NCI-H2196 (cell line): ENCODE data around the gene RALGPS1.
"Not testable (repeated sequence)": the region's sequence is repeated elsewhere in the genome, so short reads cannot be mapped to it uniquely, and the experiment has no call there.

ENCODE experiments used
- DNase-seq: peaks from one replicate; lab custom pipeline; 2025; ENCODE audit not compliant: unreplicated experiment; lab: John Stamatoyannopoulos, UW

Gene RALGPS1

DNA sequence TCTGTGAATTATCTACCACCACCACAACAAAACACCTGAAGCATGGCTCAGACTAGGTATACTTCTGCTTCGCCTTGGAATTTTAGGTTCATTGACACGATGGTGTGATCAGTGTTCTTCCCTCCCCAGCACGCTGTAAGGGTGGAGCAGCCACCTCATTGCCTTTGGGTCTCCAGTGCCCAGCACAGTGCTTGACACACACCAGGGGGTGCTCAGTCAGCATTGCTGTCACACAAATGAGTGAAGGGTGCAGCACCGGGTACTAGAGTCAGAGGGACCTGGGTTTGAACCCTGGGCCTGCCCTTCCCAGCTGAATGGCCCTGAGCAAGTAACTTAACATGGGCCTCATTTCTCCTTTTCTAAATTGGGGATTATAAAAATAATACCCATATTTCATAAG, 217.8 kb downstream of the RALGPS1 start:
- DNase-seq, result no peak

DNA sequence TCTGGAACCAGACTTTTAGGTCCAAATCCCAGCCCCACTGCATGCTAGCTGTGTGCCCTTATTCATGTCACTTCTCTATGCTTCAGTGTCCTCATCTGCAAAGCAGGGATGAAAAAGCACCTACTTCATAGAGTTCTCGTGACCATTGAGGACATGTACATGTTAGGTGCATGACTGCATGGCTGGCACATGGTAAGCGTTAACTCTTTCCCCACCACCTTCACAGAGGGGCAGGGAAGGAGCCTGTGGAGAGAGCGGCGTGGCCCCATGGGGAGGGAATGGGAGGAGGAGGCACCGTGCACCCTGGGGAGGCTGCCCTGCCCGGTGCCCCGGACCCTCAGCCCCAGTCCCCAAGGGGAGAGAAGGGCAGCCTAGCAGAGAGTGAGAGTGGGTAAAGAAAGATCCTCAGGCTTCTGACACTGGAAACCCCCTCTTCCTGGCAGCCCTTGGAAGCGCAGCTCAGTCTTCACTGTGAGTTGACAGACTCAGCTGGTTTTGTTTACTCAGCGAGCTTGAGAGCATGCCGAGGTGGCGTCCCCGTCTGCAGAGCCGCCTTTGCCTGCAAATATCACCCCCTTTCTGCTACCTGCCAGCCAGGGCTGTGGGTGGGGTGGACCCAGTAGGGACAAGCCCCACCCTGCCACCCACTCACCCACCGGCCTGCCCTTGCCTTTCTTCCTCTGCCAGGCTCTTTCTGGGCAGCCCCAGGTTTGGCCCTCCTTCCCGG, 218.5 kb downstream of the RALGPS1 start:
- peak; percentile 30 for DNase-seq

DNA sequence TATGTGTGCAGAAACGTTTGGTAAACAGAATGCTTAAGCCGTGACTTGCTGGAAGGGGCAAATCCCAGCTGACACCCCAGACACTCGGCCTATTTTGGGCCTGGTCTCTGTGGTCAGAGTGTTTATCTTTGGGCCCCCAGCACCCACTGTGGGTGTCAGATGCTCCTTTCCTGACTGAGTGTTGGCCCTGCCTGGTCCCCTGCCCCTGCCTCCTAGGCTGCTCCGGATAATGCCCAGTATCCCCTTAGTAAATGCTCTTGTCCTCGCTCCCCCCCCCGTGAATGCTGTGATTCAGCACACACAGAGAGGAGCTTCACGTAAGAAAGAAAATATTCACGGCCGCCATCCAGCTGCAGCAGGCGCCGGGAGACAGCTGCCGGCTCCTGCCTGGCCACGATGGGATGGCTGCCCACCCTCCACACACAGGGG, 219.2 kb downstream of the RALGPS1 start:
- DNase-seq, result no peak

- DNase-seq, result no peak
Observed at GRCh38 chr9:127135056-127135745, 220.6 kb downstream of the RALGPS1 start.

GRCh38 chr9:127136081-127136879, 221.7 kb downstream of the RALGPS1 start:
- DNase-seq, result no peak

DNA sequence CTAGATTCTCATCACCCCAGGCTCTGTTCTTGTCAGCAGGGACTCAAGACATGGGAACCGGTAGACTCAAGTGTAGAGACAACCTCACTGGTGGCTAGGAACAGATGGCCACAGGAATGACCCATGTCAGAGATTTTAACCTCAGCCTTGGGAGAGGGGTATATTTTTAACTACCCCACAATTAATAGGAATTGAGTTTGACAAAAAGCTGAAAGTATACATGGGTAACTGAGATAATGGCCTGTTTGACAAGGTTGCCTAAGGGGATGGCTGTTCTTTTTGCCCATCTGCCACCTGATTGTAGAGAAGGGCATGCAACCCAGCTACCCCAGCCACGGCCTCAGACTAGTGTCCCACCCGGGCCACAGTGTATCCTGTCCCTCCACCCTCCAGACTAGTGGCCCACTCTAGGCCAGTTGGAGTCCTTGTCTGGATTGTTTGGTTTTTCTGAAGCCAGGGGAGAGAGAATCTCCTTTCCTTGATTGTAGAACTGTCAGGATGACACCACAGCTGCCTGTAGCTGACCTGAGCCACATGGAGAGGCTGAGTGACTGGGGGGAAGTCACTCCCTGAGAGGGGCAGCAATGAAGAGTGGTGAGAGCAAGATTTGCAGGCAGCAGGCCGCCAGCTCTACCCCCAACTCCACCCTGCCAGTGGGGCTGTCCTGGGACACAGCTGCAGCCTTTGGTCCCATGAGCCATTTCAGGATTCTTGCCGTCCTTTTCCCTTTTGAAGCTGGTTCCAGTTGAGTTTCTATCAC, 222.5 kb downstream of the RALGPS1 start:
- DNase-seq, result no peak

GRCh38 chr9:127137640-127138360, 223.2 kb downstream of the RALGPS1 start:
- no peak for DNase-seq

DNA sequence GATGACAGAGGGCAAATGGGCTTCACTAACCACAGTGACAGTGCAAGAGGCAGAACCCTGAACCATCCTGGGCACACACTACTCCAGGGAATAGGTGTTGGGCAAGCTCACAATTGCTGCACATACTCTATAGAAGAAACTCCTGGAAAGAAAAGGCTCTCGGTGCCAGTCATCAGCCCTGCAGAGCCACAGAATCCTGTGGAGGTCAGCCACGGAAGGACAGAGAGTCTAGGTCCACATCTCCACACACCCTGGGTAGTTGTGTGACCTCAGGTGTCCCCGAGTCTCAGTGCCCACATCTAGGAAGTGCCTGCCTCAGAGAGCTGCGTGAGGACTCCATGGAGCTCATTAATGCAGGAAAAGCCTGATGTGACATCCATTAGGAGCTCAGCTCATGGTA, 223.9 kb downstream of the RALGPS1 start:
- DNase-seq, result no peak

- DNase-seq, result no peak
Observed at GRCh38 chr9:127139071-127139731, 224.6 kb downstream of the RALGPS1 start.

DNA sequence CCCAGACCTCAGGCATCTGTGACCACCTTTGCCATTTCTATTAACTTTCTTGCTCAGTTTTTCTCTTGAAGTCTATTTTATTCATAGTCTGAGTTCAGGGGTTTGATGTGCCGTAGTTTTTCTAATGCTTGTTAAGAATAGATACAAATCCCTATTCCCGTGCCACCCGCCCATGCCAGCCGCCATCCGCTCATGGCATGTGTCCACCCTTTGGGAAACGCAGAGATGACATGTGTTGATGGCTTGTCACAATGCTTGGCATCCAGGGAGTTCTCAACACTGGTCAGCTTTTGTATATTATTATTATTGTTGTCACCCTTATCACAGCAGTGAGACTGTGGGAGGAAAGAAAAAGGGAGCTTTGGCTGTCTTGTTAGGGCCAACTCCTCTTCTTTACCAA, 225.2 kb downstream of the RALGPS1 start:
- no peak for DNase-seq

DNA sequence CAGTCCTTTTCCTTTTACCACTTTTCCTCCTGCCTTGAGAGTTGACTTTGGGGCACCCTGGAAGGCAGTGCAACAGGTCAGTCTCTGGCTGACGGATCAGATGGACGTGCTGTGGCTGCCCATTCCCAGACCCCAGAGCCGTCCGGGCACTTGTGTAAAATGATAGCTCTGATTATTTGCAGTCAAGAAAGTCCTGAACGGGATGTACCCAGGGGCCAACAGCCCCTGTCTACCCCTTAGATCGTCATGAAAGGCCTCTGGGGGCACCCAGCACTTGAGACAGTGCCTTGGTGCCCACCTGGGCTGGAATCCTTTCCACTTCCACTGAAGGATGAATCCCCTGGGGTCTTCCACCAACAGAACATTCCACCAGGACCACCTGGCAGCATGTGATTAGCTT, 225.6 kb downstream of the RALGPS1 start:
- no peak for DNase-seq

DNA sequence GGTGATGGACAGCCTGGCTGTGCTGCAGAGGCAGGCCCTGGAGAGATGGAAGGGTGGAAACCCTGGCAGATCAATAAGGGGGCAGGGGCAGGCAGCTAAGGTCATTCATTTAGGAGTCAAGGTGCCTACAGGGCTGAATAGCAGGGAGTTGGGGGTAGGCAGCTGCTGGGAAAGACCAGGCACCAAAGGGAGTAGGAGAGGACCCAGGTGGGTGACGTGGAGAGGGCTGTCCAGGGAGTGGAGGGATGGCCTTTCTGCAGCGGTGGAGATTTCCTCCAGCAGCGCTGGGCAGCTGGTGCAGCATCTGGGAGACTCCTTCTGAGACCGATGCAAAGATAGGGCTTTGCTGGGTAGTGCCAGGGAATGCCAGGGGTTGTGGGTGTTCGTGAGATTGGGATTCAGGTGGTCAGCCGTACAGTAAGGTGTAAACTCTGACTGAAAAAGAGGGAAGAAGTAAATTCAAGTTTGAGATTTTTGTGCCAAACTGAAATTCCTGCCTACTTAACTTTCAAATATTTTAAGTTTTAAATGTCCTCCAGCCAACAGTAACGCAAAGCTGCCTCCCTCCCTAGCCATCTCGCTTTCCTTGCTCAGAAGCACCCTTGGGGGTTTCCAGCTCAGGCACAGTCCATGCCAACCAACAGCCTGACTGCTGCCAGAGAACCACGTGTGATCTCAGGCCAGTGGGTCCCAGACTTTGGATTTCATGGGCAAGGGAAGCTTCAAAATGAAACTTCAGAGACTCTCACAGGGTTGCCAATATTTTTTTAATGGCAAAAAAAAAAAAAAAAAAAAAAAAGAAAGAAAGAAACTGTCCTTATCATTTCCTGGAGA, 226.5 kb downstream of the RALGPS1 start:
- DNase-seq, result no peak

- no peak for DNase-seq
Observed at GRCh38 chr9:127142291-127142690, 227.7 kb downstream of the RALGPS1 start.

DNA sequence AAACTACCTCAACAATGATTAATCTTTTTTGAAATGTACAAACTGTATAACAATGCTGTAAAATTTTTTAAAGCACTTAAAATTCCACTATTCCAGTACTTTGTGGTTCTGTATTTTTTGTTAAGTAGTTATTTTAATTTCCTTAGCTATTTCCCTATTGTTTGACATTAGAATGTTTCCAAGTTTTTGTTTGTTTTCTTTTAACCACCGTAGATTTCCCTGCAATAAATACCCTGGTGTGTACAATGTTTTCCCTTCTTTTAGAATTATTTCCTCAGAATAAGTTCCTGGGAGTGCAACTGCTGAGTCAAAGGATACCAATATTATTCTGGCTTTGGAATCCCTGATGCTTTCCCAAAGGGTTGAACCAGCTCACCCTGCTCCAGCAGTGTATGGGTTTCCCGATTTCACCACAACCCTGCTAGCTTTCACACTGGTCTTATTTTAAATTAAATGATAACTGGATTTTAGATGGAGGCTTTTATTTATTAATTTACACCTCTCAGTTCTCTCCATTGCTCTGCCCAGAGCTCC, 228.4 kb downstream of the RALGPS1 start:
- DNase-seq, result no peak

DNA sequence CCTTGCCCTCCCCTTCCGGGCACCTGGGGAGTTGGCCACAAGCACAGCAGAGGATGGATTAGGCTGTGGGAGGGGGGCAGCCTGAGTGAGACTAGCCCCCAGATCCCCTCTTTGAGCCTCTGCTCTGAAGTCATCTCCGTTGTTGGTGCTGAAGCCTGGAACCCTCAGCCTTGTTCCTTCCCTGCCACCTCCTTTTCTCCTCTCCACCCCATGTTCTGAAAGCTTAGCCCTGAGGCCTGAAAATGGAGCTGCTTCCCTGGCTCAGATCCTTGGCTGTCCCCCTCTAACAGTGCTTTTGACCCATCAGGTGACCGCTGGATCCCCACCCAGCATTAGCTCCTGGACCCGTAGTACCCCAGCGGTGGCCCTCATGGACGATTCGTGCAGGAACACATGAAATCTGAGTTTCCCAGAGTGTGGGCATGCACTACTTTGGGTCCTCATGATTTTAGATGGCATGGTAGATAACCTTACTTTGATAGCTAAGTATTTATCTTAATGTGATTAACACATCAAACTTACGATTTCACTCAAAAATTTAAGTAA, 229.4 kb downstream of the RALGPS1 start:
- DNase-seq, result no peak

DNA sequence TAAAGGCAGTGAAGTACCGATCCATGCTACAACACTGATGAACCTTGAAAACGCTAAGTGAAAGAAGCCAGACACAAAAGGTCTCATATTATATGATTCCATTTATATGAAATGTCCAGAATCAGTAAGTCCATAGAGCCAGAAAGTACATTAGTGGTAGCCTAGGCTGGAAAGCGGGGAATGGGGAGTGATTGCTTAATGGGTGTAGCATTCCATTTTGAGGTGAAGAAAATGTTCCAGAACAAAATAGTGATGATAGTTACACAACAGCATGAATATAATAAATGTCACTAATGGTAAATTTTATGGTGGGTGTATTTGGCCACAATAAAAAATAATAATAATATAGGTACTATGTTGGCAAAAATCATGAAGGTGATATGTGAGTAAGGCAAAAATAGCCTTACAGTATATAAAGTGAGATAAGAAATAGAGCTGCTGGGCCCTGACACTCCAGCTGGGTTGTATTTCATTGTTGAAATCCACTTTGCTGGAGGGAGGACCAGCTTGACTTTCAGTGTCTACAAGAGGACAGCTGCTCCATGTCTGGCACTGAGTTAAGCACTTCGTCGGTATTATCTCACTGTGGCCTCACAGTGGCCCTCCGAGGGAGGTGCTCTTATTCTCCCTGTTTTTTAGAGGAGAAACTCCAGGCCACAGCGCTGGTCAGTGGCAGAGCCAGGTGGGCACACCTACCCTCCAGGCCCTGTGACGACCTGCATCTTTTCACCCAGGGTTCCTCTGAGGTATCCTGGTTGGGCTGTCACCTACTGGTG, 230.3 kb downstream of the RALGPS1 start:
- DNase-seq, result peak; percentile 37

GRCh38 chr9:127146841-127147240, 232.3 kb downstream of the RALGPS1 start:
- not testable (repeated sequence) for DNase-seq

- no peak for DNase-seq
Observed at GRCh38 chr9:127147251-127147650, 232.7 kb downstream of the RALGPS1 start.
